Right renal cortex interstitium (tissue), 3 donors: Measurements from ENCODE around the gene GPR87. TPM values are rescaled to one million over a fixed set of nuclear protein-coding genes. Genes with fewer than 3 reads are reported as not detected.

Experiments used
- DNase-seq, 3 donors: peaks; one replicate each; pipeline ENCODE4 v3.0.0-alpha.2; 2013; ENCODE audit warnings: low read depth in 3 of 3, low spot score in 2 of 3
- polyA plus RNA-seq, 3 donors: library from polyadenylated mRNA; unstranded; fragments of 120-200 nt; gene quantifications; one replicate each; pipeline ENCODE4 v1.2.1, GENCODE V29; 2013; ENCODE audit not compliant: insufficient read length in 3 of 3

Gene GPR87, protein sequence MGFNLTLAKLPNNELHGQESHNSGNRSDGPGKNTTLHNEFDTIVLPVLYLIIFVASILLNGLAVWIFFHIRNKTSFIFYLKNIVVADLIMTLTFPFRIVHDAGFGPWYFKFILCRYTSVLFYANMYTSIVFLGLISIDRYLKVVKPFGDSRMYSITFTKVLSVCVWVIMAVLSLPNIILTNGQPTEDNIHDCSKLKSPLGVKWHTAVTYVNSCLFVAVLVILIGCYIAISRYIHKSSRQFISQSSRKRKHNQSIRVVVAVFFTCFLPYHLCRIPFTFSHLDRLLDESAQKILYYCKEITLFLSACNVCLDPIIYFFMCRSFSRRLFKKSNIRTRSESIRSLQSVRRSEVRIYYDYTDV
- under 1 TPM in 1 of 3 donors, not detected in 2; 0.10 TPM for polyA plus RNA-seq

DNA sequence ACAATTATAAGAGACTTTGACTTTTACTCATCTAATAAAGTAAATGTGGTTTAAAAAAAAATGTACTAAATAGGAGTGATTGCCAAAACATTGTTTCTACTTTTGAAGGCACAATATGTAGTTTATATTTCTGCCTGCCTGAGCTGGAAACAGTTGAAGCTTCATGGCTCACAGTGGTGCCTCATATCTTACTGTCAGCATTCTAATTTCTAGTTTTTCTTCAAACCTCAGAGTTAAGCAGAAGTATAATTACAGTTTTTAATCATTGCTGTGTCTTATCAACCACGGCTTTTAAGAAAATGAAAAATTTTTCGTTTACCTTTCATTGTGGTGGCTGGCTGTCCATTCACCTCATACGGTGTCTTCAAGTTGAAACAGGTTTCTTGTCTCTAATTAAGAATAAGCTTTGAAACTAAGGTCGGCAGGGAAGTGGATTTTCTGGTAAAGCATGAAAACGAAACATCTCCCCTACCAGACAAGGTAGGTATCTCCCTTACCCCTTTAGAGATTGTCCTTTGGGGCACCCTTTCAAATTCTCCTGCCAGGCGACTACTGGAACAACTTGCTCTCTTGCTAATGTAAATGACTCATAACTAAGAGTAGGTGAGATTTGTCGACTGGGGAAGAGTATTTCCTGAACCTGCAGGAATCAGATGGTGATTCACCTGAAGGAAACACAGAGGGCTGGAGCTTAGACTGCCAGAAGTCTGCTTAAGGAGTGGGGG is at the start of gene GPR87:
Gene GPR87, minus strand, starts transcription at position 554 of the 725 bp plus-strand sequence. CDS start 16,720 bp downstream, outside the sequence.
- no peak for DNase-seq

DNA sequence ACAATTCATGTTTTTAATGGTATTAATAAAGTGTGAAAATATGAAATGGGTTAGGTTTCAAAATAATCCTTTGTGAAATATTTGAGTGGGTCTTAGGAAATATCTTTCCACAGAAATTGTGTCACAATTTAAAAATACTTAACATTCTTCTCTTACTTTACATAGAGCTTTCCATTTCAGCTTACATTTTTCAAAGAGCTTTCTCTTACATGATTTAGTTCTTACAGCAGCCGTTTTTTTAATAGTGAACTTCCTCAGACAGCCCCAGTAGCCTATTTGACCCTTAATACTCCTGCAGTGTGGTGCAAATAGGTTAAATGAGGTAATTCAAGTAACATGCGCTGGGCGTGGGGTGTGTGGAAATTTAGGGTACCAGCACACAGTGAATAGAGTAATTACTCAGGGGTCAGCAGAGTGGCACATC is 46.1 kb upstream of the GPR87 start:
- no peak for DNase-seq

DNA sequence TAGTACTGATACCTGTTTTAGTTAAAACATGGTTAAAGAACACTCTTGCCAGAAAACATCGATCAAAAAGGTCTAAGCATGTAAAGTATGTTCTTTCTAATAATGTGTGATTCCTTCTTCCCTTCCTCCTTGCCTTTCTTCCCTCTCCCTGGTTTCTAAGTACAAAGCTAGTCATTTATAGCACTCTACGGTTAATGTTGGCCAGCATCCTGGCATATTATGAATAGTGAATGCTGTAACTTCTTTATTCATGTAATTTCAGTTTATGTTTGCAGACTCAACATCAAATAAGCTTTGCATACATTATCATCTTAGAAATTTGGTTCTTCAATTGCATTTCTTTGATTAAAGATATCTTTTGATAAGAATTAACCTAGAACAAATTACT is 40.8 kb upstream of the GPR87 start:
- DNase-seq, result no peak

DNA sequence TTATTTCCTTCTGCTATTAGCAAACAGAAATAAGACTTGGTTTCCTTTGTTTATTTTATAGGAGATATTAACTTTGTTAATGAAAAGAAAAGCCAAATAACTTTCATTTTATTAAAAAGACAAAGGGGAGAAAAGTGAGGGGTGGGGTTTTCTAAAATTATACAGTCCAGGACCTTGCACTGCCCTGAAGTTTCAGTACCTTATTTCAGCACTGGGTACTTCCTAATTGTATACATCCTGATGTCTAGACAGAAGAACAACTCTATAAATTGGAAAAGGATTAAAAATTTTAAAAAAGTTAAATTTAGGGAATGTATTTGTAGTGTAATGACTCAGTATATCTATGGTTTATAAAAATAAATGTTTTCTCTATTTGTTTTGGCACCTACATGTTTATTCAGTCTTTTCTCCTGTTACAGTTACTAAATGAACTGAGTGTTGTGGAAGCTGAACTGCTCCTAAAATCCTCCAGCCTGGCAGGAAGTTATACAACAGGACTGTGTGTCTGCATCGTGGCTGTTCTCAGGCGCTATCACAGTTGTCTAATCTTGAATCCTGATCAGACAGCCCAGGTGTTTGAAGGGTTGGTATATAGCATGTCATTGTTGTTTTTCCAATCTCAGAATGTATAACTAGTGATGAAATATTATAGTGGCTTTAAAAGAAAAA is 40.3 kb upstream of the GPR87 start:
- DNase-seq, result no peak

DNA sequence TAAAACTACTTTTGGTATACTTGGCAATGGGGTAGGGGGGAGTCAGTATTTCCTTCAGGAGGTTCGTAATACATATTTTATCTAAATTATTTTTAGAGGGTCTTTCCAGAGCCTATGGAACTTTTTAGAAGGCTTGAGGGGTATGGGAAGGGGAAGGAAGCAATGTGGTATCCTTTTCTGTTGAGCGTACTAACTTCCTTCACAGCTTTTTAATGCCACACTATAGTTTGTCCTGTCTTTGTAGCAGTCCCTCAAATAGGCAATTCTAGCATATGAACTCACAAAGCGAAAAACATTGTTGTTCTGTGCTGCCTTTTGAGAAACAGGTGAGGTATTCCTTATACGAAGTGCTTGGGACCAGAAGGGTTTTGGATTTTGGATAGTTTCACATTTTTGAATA is 35.0 kb upstream of the GPR87 start:
- no peak for DNase-seq

DNA sequence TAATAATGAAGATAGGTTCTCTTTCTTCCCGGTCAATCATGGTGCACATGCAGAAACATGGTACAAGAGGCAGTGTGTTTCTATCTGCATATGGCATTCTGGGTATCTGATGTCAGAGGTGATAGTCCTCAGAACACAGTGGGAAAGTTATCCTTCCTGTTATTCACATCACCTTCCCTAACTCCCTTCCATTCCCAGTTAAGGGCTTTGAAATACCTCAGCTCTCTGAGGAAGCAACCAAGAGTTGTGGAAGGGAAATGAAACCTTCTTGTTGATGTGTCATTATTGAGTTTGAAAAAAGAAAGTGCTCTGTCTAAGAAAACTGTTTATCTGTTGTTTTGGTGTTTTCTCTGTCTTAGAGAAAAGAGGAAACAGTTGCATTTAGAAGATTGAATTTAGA is 34.6 kb upstream of the GPR87 start:
- DNase-seq, result no peak

DNA sequence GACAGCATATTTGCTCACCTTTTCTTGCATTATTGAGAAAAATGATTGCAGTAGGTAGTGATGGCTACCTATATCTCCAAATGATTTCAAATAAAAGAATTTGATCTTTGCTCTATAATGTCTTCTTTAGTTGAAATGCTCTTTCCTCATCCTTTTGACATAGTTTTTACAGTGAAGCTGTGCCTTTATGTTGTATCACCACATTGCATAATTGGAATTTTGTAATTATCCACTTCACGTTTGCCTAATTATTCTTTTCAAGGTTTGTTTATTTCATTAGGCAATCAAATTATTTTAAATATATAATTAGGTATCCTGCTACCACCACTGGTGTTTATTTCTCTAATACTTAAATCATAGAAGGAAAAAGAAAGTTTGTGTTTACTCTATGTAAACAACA is 34.0 kb upstream of the GPR87 start:
- no peak for DNase-seq

DNA sequence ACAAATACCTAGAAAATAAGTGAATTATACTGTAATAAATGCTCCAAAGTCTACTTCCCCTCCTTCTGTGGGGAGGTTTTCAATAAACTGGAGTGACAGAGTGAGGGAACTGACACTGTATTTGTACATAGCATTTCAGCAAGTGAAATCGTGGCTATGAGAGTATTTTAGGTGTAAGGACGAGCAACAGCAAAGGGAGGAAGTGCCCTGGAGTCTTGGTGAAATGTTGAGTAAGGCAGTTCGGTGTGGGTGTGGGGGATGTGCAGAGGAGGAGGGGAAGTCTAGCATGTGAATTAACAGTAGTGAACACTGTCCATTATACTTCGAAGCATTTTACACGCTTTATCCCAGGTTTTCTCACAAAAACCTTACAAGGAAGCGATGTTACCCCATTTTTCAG is 30.8 kb upstream of the GPR87 start:
- DNase-seq, result no peak

DNA sequence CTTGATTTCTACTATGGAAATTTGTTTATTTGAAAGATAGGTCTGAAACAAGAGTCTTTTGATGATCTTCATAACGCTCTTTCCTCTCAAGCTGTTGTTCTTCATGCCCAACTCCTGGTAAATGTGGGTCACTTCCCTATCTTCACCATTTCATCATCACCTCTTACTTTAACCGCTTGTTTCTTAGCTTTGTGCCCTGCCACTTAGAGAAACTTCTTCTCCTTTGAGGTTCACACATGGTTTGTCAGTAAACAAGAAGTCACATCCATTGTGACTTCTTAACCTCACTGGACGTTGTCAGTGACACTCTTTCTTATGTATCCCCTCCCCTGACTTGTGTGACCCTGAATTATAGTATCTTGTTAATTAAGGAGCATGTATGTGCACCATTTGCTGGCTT is 29.7 kb upstream of the GPR87 start:
- no peak for DNase-seq

DNA sequence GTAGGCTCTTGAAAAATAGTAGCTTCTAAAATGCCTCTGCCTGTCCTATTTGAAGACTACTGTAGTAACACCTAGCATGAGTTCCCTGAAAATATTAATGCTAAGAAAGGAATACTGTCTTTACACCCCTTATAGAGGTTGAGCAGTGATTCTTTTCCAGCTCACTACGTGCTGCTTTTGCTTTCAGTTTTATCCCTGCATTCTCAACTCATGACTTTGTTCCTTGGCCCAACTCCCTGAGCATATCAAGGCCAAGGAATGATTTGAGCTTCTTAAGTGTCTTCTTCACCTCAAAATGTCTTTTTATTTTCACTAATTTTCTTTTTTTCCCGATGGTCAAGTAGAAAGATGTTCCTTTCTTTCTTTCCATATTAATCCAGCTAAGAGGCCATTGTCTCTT is 29.2 kb upstream of the GPR87 start:
- DNase-seq, result no peak

DNA sequence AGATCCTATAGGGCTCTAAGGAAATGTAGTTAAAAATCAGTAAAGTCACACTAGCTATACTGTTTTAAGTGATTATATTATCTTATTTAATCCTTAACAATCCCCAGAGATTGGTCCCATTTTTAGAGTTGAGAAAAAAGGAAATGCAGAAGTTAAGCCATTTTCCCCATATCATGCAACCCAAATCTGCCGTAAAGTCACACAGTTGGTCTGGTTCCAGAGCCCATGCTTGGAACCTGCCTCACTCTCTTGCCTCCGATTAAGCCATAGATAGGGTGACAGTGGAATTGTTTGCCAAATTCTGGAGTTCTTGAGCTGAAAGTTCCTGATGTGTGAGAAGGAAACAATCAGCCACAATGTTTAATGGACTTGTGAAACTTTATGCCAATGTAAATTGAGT is 15.1 kb upstream of the GPR87 start:
- DNase-seq, result no peak

DNA sequence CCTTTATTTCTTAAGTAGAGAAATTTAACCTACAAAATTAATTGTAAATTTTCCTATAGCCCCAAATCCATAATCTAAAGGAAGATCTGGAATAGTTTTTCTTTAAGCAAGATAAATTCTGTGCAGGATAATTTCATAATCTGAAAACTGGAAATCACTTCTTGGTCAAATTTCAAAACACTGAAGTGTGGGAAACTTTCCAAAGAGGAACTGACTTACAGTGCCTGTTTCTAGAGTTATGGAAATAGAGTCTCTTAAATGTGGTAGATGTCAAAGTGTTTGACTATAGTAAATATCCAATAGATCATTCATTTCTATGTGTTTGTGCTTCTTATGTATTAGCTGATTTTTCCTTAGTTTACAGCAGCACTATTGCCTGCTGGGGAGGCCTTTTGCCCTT is 14.3 kb upstream of the GPR87 start:
- no peak for DNase-seq

DNA sequence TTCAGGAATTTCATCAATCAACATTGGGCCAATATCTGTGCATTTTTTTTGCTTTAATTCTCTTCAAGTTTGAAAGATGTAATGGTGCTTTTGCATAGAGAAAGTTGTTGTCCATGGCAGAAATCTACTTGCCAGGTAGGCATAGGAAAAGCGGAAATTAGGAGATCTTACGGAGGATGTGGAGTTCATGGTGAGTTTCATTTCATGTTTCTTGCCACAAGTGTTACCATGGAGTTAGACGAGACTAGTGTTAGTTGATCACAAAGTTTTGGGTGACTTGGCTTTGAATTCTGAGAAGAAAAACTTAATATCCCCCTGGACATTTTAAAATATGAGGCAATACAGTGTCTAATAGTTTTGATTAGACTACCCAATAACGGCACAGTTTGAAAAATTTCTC is 13.8 kb upstream of the GPR87 start:
- no peak for DNase-seq

DNA sequence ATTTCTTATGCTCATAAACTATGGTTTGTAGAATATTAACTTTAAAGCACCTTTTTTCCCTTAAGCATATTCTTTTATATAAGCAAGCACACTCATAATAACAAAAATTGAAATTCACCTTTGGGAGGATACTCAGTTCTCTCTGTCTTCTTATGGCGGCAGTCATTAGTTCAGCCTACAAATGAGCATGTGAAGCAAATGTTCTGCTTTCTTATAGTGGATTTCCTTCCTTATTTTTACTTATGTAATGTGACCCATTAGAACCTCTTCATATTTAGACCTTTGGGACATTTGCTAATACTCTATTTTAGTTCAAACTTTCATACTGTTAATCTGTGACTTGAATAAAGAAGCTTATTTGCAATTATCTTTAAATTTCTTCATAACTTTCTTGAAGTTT is 12.7 kb upstream of the GPR87 start, which contains the start of gene P2RY13:
Gene P2RY13, minus strand, starts transcription at position 187 of the 400 bp plus-strand sequence. Its CDS starts 21 bp downstream, at position 166.
- no peak for DNase-seq

DNA sequence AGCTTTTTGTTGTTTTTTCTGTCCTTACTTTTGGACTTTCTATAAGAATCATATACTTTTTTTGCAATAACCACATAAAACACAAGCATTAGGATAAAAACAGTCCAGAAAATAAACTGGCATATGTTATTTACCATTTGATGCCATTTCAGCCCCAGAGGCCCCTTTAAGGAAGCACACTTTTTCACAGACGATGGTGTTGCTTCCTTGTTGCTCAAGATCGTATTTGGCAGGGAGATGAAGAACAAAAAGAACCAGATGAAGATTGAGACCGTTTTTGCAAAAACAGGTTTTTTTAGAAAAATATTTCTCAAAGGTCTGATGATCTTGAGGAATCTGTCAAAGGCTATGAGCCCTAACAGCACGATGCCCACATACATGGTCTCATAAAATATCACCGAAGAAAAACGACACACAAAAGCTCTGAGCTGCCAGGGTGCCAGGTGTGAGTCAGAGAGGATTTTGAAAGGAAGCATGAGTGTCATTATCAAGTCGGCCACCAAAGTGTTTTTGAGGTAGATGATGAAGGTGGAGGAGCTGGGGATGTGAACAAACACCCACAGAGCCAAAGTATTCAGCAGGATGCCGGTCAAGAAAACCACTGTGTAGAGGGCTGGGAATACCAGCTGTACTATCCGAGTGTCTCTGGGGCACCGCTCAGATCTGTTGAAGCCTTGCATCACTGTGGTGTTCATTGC is 11.8 kb upstream of the GPR87 start:
- DNase-seq, result no peak

DNA sequence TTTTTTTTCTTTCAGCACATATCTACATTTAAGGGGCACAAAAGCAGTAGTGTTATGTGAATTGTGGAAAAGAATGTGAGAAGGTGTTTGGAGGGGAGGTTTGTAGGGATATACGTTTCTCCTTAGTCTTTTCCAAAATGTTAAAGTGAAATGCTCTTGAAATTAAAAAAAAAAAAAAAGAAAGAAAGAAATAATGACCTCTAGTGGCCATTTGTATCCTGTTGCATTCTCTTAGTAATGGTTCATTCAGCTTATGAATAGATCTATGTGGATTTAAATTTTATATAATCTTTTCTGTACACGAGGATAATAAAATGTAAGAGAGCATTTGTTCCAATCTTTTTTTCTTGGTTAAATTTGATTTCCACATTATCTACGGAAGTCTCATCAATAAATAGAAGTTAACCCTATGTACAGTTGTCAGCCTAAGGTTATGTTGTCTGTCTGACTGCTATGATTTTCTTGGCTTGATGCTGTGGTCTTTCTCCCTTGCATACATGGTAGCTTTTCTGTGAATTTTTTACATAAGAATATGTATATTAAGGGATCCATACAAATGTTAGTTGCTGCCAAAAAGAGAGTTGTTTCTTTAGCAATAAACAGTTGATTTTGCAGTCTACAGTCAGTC is 11.1 kb upstream of the GPR87 start:
- no peak for DNase-seq

DNA sequence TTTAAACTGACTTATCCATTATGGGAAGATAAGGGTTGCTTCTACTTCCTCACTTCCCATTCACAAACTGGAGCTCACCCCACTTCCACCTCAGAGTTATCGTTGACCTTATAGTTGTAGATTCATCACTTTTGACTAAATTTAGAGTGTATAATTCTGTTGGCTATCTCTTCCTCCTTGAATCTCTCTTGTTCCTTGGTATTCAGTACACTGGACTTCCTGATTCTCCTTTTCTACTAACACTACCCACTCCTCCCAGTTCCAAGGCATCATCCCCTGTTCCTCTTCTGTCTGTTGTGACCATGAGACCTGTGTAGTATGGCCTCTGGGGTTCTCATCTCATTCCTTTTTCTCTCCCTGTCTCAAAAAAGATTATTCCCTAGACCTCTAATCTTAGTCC is 5.9 kb upstream of the GPR87 start:
- no peak for DNase-seq

DNA sequence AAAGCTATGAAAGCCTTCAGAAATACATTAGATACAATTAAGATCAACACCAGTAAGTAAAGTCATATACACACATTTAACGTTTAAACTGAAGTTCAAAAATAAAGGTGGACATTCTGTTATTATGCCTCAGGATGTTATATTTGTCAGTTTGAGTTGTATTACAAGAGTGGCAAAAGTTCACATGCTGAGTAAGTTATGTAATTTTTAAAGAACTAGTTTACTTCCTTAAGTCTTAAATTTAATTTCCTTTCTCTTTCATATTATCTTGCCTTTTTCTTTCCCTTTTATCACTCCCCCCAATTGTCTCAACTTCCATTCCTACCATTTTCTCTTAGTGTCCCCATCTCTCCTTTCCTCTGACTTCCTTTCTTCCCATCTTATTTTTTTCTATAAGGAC is 4.9 kb upstream of the GPR87 start:
- DNase-seq, result no peak

DNA sequence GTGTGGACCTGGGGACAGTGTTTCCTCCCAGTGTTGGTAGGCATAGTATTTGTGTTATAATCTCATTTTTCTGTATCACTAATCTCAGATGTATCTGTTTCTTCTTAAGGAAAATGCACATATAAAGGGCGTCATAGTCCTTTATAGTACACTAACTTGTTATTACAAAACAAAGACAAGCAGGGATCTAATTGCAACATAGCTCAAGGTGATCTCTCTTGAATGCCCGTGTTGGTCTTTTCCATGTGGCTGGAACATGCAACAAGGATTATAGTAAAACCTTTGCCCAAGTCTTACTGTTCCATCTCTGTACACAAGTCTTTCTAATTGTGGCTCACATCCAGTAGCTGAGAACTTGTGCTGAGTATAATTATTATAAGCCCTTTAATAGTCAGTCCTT is 3.5 kb upstream of the GPR87 start:
- no peak for DNase-seq

DNA sequence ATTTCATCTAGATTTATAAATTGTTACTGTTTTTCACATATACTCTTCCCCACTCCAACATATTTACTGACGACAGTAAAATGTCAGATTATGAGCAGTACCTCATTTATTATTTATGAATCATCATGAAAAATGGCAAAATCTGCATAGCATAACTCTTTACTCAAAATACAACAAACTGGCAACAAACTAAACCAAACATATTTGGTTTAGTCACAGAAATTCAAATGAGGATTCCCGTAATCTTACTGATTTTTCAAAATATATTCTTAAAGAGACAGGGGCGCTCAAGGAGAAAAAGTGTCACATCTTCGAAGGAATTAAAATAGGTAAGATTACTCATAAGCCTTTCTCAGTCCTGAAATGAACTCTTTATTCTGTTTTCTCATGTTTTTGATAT is 3.0 kb upstream of the GPR87 start:
- no peak for DNase-seq

DNA sequence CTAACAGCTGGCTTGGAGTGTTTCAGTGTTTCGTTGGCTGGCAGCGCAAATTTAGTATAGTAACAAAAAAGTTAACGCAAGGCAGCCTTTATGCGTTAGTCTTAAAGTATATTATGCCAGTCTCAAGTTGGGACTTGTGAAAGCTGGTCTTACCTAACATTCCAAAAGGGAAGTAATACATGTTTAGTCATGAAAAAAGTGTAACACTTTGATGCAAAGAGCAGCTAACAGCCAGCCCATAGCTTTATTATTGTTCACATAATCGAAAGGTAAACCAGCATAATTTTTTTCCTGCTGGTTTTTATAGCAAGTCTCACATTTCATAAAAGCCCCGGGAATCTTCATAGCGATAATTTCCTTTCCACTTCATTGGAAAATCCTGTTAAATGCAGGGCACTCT is 2.4 kb upstream of the GPR87 start:
- no peak for DNase-seq
